Astrocyte of the spinal cord (primary cell): ENCODE data around the gene SFXN5.
A peak's percentile ranks its signal among the peaks of the same experiment; 100 is the strongest.

Experiments
- DNase-seq: peaks from one replicate; pipeline ENCODE4 v3.0.0; 2011; ENCODE audit warnings: low read depth, low spot score
- H3K4me3 ChIP-seq: 2 replicates; pipeline ENCODE4 v1.5.1; 2011; ENCODE audit warnings: low read depth, mild to moderate bottlenecking, low read length, moderate library complexity
- CTCF ChIP-seq: IDR thresholded peaks from 2 replicates; pipeline ENCODE4 v1.5.1; 2012; ENCODE audit warnings: low read depth, mild to moderate bottlenecking, low read length, inconsistent platforms
- in situ Hi-C: cut with HindIII; loops from 2 replicates; pipeline ENCODE4 v1.10.0; 2017; ENCODE audit warnings: low sequenced_read_pairs

SFXN5 gene

GRCh38 chr2:73076701-73077423 lies 5.3 kb upstream of the SFXN5 start:
- DNase-seq, result no peak
- TF ChIP-seq CTCF, result no peak
- in situ Hi-C loops, result no loop called here
- H3K4me3 ChIP-seq, result no peak overlapping the region

- DNase-seq, result peak; percentile 45
- in situ Hi-C loops, result no loop called here
- H3K4me3 ChIP-seq, result no peak overlapping the region
- TF ChIP-seq CTCF, result no peak
Observed at GRCh38 chr2:73075477-73076373, 4.2 kb upstream of the SFXN5 start.

- H3K4me3 ChIP-seq, result no peak overlapping the region
- in situ Hi-C loops, result no loop called here
- TF ChIP-seq CTCF, result no peak
- no peak for DNase-seq
Observed at GRCh38 chr2:73074110-73075069, 2.9 kb upstream of the SFXN5 start.

- H3K4me3 ChIP-seq, result peak overlapping the region; percentile 75
- in situ Hi-C loops, result no loop called here
- TF ChIP-seq CTCF, result no peak
- peak; percentile 10 for DNase-seq
Observed at GRCh38 chr2:73072416-73072815, 904 bp upstream of the SFXN5 start.

GRCh38 chr2:73072129-73072395 lies 550 bp upstream of the SFXN5 start:
- peak; percentile 7 for DNase-seq
- in situ Hi-C loops, result no loop called here
- no peak for TF ChIP-seq CTCF
- H3K4me3 ChIP-seq, result peak overlapping the region; percentile 75
